GM12874 (cell line): ENCODE data around the gene PCCB.

Experiments used
- TF ChIP-seq, protein P1 (sequence below): IDR thresholded peaks from 2 replicates; pipeline ENCODE4 v1.5.1; 2011; ENCODE audit warnings: low read depth, mild to moderate bottlenecking, control low read depth, low read length, moderate library complexity; ENCODE audit not compliant: insufficient read depth

The PCCB gene

DNA sequence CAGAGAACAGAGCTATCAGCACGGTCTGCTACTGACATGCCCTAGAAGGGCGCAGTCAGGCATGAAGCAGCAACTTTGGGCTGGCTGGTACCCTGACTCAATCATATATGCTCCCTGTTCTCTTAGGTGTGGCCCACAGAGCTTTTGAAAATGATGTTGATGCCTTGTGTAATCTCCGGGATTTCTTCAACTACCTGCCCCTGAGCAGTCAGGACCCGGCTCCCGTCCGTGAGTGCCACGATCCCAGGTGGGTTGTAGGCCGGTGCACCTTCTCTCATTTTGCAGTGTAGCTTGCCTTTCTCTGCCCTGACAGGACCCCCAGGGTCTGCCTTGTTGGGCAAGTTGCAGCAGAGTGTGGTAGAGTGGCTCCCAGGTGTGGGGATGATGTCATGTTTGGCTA lies 47.7 kb downstream of the PCCB start:
- TF ChIP-seq, protein P1, sequence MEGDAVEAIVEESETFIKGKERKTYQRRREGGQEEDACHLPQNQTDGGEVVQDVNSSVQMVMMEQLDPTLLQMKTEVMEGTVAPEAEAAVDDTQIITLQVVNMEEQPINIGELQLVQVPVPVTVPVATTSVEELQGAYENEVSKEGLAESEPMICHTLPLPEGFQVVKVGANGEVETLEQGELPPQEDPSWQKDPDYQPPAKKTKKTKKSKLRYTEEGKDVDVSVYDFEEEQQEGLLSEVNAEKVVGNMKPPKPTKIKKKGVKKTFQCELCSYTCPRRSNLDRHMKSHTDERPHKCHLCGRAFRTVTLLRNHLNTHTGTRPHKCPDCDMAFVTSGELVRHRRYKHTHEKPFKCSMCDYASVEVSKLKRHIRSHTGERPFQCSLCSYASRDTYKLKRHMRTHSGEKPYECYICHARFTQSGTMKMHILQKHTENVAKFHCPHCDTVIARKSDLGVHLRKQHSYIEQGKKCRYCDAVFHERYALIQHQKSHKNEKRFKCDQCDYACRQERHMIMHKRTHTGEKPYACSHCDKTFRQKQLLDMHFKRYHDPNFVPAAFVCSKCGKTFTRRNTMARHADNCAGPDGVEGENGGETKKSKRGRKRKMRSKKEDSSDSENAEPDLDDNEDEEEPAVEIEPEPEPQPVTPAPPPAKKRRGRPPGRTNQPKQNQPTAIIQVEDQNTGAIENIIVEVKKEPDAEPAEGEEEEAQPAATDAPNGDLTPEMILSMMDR = no peak

DNA sequence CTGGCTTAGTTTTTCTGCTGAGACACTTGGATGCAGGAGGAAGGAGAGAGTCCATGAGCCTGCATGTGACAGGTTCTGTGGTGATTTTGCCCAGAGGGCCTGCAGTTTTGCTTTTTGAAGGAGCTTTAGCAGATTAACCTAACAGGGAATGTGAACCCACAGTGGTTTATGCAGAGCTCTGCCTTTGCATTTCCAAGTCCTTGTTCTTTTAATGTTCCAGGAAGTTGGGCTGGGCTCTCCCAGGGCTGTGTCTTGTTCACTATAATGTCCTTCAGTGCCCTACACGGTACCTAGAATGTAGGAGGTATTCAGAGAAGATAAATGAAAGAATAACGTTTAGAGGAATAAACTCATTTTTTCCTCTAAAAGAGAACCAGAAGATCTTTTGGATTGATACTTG lies 50.3 kb downstream of the PCCB start:
- TF ChIP-seq, protein P1 = no peak

DNA sequence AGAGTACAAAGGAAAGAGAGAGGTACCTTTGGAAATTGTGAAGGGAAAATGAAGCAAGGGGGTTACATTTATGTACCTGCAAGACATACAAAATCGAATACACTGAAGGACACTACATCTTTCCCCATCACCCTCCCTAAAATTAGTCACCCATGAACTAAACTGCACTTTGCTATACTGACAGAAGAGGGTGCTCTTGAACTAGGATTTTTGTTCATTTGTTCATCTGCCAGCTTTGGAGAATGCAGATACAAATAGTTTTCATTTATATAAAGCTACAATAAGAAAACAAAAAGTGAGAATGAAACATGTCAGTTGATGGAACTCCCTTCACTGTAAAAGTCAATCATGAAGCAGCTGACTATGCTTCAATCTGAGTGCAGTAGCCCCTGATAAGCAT lies 55.7 kb downstream of the PCCB start:
- TF ChIP-seq, protein P1 = no peak

DNA sequence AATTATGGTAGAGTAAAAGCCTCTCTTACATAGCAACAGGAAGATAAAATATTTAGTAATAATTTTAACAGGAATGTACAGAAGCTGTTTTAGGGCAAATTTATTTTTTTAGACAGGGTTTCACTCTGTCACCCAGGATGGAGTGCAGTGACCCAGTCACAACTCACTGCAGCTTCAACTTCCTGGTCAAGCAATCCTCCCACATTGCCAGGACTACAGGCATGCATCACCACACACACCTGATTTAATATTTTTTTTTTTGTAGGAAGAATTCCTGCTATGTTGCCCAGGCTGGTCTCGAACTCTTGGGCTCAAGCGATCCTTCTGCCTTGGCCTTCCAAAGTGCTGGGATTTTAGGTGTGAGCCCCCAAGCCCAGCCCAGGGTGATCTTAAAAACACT lies 61.1 kb downstream of the PCCB start:
- TF ChIP-seq, protein P1 = no peak

DNA sequence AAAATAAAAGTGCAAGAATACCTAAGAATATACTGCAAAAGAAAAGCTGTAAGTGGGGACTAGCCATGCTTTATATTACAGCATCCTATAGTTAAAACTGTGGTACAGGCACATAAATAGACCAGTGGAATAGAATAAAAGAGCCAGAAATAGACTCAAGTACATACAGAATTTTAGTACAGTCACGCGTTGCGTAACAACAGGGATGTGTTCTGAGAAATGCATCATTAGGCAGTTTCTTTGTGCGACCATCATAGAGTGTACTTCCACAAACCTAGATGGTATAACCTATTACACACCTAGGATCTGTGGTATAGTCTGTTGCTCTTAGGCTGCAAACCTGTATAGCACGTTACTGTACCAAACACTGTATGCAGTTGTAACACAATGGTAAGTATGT lies 61.8 kb downstream of the PCCB start:
- TF ChIP-seq, protein P1 = no peak

DNA sequence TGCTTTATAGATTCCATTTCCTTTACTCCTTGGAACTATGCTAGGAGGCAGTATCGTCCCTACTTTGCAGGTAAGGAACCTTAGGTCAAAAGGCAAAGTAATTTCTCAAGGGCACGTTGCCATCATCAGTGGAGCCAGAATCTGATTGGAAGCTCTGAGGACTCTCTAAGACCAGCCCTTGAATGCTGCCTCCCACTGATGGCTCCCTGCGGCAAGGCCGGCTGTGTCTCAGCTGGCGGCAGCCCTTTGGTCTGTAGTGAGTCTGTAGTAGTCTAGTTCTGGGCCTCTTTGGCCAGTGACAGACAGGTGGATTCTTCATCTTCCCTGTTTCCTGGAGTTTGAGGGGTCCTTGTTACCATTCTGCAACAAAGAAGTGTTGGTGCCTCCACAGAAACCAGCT lies 76.2 kb downstream of the PCCB start:
- TF ChIP-seq, protein P1 = no peak

DNA sequence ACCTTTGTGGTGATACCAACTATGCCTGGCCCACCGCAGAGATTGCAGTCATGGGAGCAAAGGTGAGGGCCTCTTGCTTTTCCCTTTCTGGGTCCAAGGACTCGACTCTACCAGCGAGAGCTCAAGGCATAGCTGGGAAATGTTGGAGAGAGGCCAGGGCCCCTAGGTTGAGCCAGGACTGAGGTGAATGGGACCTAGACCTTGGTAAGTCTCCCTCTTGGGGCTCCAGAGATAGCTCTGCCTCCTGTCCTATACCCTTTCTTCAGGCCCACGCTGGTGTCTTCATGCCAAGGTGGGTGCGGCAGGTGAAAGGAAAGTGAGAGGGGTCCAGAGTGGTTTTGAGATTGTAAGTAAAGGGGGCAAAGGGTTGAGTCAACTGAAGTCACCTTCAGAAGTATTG lies 77.5 kb downstream of the PCCB start:
- TF ChIP-seq, protein P1 = no peak

DNA sequence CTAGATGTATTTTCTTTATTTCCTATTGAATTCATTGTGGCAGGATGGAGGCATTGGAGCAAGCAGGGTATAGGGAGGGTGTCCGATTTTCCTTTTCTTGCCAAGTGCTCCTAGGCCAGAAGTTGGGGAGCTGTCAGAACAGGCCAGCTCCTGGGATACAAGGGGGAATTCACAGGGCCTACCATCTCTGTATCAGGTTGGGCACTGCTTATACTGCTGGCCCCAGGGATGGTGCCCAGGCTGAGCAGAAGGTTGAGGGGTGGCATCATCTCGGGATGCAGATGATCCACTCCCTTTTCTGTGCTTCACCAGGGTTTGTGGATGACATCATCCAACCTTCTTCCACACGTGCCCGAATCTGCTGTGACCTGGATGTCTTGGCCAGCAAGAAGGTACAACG lies 79.5 kb downstream of the PCCB start:
- TF ChIP-seq, protein P1 = no peak
